HEK293T (cell line): ENCODE results near the gene ENTPD1.

ENCODE experiments used
- ARNT ChIP-seq: fragments of 450-650 bp; IDR thresholded peaks from 2 replicates; pipeline ENCODE4 v1.6.1; 2017; ENCODE audit warnings: mild to moderate bottlenecking
- CTBP1 ChIP-seq: fragments of 450-650 bp; IDR thresholded peaks from 2 replicates; pipeline ENCODE4 v1.6.1; 2016; ENCODE audit warnings: borderline replicate concordance
- ELF4 ChIP-seq: fragments of 450-650 bp; IDR thresholded peaks from 2 replicates; pipeline ENCODE4 v1.6.1; 2017; ENCODE audit warnings: antibody characterized with exemption
- FOXM1 ChIP-seq: fragments of 450-650 bp; IDR thresholded peaks from 2 replicates; pipeline ENCODE4 v1.6.1; 2017; ENCODE audit warnings: mild to moderate bottlenecking, borderline replicate concordance
- HDGF ChIP-seq: fragments of 450-650 bp; IDR thresholded peaks from 2 replicates; pipeline ENCODE4 v1.6.1; 2017; ENCODE audit warnings: antibody characterized with exemption, borderline replicate concordance
- LEF1 ChIP-seq: fragments of 450-650 bp; IDR thresholded peaks from 2 replicates; pipeline ENCODE4 v1.6.1; 2017; ENCODE audit warnings: mild to moderate bottlenecking, borderline replicate concordance
- NFRKB ChIP-seq: fragments of 450-650 bp; IDR thresholded peaks from 2 replicates; pipeline ENCODE4 v1.6.1; 2016; ENCODE audit warnings: mild to moderate bottlenecking, moderate library complexity
- SP1 ChIP-seq: fragments of 450-650 bp; IDR thresholded peaks from 2 replicates; pipeline ENCODE4 v1.6.1; 2017
- SUZ12 ChIP-seq: fragments of 450-650 bp; IDR thresholded peaks from 2 replicates; pipeline ENCODE4 v1.6.1; 2016; ENCODE audit warnings: mild to moderate bottlenecking
- TARDBP ChIP-seq: fragments of 450-650 bp; IDR thresholded peaks from 2 replicates; pipeline ENCODE4 v1.6.1; 2016
- TF ChIP-seq, protein P1 (sequence below): fragments of 450-650 bp; IDR thresholded peaks from 2 replicates; pipeline ENCODE4 v1.6.1; 2016

DNA sequence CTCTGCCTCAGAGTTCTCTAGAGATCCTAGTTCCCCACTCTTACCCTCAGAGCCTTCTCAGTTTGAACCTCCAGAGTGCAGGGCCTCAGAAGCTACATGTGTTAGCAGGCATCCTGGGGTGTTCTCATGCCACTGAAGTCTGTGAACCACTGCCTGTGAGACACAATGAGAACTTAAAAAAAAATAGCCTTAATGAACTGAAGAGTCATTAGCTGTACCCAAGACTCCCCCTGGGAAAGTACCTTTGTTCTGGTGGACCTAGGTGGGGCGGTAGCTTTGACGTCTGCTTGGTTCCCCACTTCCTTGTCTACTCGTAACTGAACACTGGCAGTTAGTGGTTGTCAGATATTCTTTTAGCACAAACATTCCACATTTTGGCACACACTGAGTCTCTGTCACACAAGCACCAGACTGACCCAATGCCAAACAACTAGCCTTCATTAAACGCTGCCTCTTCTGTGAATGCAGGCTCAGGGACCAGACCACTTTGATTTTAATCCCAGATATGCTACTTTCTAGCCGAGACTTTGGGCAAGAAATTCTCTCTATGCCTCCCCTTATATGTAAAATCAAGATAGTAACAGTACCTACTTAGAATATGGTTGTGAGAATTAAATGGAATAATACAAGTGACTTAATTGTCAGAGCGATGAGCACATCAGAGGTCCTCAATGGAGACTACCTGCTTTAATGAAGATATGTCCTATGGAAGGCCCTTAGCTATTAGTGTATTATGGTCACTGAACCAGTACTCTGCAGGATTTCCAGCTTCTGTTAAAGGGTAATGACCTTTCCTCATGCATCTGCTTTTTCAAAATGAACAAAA is 76.5 kb downstream of the ENTPD1 start:
- no peak for TF ChIP-seq LEF1
- TF ChIP-seq, protein P1, sequence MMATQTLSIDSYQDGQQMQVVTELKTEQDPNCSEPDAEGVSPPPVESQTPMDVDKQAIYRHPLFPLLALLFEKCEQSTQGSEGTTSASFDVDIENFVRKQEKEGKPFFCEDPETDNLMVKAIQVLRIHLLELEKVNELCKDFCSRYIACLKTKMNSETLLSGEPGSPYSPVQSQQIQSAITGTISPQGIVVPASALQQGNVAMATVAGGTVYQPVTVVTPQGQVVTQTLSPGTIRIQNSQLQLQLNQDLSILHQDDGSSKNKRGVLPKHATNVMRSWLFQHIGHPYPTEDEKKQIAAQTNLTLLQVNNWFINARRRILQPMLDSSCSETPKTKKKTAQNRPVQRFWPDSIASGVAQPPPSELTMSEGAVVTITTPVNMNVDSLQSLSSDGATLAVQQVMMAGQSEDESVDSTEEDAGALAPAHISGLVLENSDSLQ: no peak
- no peak for TF ChIP-seq SUZ12
- TF ChIP-seq SP1: no peak
- no peak for TF ChIP-seq ELF4
- no peak for TF ChIP-seq HDGF
- no peak for TF ChIP-seq CTBP1
- TF ChIP-seq TARDBP: no peak
- no peak for TF ChIP-seq NFRKB
- TF ChIP-seq ARNT: no peak
- TF ChIP-seq FOXM1: no peak
